Activated CD4-positive, alpha-beta T cell treated with anti-CD3 and anti-CD28 coated beads for 1 hour (primary cell): ENCODE results near the gene KCNK10.

Experiments
- DNase-seq: peaks from one replicate; pipeline ENCODE4 v3.0.0-alpha.2; 2020

The KCNK10 gene

DNA sequence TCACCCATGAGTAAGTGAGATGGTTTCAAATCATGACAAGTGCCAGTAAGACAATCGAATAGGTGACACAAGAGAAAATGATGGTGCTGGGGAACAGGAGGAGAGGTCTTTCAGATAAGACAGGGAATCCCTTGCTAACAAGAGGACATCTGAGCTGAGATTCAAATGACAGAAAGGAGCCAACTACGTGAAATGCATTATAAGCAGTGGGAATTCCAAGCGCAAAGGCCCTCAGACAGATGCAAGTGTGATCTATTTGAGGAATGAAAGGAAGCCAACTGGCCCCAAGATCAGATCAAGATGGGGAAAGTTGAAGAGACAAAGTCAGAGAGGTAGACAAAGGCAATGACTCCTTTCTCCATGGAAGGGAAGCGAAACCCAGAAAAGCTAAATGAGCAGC, 4.7 kb downstream of the KCNK10 start:
- no peak for DNase-seq

DNA sequence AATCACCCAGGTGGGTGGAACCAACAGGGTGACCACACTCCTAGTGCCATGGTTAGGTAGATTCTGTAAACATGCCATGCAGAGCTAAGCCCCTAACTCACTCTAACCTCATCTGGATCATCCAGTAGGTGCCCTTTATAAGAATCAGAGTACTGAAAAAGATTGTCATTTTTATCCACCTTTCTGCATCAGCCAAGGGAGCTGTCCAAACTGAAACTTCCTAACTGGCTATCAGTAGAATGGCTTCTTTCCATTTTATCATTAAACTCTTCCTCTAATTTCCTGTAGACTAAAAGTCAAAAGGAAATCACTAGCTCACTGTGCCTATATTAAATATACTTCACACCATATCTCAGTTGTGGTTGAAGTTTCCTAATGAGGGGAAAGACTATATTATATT, 6.5 kb downstream of the KCNK10 start:
- no peak for DNase-seq

DNA sequence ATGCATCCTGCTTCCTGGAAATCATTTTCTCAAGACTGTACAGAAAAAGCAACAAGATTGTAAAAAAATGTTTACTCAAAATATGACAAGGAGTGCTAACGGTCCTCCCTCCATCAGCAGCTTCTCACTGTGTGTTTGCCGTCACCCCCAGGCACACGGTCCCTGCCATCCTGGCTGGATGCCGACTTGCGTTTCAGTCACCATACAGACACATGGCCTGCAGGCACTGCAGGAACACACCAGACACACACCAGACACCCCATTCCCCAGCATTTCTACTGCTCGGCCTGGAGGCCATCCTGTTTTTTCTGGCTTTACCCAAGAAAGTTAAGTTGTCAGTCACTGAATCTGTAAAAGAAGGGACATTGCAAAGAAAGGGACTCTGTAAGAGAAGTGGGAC, 10.8 kb downstream of the KCNK10 start:
- DNase-seq, result no peak

DNA sequence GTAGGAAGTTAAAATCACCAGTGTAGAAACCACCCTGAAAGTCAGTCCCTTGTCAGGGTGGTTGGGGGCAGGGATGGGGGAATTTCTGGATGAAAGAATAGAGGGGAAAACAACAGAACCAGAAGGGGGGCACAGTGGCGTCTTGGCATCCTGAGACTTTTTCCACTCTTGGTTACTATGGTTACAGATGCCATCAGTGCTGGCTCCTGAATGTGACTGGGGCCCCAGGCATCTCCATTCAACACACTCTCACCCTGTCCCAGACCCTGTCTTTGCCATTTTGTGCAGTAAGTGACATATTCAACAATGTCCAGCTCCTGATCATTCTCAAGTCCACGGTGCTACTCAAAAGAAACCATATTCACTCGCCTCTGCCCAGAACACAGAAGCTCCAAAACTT, 11.3 kb downstream of the KCNK10 start:
- DNase-seq, result no peak

DNA sequence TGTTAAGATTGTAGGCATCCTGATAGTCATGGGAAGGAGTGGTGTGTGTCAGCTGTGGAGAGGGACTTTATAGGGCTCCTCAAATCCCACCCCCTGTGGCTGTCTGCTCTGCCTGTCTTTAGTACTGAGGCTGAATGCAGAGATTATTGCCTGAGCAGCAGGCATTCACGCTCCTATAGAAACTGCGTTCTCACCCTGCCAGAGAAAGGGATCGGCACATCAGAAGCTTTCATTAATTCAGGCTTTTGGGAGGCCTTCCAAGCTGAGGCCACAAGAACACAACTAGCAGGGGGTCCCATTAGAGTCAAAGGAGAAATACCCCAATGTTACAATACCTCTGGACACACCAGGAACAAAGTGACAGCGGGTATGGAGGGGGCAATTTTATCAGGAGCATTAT, 12.6 kb downstream of the KCNK10 start:
- DNase-seq, result no peak

DNA sequence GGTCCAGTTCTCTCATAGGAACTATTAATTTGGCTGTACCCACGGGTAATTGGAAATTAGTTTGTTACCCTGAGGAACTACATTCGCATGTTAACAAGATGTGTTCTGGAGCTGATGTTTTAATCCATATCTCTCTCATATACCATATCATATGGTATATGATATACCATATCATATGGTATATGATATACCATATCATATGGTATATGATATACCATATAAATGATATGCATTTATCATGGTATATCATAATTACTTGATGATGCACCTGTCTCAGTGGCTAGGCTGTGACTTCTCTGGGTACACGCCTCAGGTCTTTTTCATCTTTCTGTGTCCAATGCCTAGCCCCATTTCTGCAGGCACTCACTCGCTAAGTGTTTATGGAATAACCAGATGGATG, 13.0 kb downstream of the KCNK10 start:
- DNase-seq, result no peak

DNA sequence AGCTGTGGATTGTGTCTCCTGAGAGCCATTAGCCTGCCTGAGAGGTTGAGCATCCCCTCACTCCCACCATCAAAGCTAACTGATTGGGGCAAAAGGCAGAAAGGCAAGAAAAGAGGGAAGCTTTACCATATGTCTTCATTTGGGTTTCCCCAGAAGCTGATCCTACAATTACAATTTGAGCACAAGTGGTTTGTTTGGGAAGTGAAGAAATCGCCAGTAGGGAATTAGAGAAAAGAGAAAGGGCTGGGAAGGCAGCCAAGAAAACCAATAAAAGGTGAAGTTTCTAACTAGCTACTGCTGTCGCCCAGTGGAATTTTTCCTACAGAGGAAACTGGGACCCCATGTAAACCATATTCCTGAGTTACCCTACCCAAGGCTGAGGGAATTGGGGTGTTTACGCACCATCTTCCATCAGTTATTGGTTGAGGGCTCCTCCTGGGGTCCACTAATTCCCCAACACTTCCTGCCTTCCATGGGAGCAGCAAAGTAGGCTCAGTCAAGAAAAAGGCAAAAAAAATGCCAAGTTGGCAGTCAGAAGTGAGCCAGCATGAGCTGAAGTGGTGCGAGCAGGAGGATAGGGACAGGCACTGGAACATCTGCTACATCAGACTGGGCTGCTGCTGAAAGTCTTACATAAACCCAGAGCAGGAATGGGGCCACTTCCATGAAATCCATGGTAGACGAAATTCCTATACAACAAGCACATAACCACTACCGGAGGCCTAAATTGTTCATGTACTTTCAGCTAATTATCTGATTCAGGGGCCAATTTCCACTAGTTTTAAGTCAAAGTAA, 17.3 kb downstream of the KCNK10 start:
- no peak for DNase-seq

DNA sequence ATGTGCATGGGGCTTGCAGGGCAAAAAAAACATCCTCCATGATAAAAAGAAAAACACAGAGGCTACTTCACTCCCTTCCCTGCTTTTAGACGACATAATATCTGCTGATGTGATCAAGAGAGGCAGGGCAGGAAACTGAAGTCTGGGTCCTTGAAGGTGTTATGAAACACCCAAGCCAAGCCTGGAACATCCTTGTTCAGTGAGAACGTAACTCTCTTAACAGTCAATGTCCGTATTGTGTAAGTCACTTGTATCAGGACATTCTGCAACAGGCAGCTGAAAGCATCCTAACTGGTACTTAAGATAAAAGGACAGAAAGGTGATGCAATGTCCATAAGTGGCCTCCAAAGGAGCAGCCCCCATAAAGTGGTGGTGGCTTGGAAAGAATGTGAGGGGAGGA, 20.0 kb downstream of the KCNK10 start:
- DNase-seq, result no peak

DNA sequence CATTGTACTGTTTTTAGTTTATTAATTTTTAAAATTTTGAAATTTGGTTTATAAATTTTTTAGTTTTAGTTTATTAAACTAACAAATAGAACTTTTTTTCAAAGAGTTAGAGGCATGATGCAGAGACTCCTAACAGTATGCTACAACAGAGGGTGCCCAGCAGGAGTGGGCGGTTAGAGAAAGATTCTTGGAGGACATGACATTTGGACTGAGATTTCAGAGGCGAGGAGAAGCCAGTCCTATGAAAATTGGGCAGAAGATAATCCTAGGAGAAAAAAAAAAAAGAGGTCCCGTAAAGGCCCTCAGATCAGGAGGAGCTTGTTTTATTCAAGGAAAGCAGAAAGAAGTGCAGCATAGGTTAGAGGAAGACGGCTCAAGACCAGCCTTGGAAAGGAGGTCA, 21.7 kb downstream of the KCNK10 start:
- DNase-seq, result no peak

DNA sequence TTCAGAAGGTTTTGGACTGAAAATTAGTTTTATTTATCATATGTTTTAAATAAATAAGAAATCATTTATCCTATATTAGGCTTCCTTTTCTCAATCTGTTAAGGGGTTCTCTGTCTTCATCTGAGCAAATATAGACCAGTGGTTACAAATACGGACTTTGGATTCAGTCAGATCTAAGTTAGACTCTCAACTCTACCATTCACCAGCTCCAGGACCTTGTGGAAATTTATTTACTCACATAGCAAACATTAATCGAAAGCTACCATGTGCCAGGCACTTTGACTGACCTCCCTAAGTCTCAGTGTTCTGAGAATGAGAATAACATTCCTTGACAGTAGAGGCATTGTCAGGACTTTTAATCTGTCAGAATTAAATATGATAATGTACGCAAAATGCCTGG, 22.3 kb downstream of the KCNK10 start:
- no peak for DNase-seq

DNA sequence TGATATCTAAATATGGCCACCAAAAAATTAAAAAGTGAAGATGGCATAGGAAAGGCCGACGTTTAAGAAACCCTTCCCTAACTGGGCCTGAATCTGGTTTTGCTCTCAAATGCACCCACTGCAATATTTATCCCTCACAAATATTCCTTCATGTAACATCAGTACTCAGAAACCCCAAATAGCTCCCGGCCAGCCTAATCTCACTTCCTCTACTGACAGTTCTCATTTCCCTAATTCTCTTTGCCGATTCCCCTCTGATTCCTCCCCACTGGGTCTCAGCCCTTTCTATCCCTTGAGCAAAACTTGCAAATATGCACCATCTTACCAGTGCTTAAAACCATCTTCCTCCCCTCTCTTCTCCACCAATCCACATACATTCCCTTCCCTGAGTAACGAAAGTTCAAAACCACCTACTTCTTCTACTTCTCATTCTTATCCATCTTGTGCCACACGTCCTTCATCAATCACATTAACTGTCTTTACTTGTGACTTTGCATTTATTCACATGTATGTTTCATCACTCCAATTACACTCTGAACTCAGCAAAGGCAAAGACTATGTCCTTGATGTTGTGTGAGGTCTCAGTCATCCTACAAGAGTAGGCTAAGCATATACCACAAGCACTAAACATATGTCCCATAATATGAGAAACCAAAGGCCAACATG, 23.1 kb downstream of the KCNK10 start:
- DNase-seq, result no peak

DNA sequence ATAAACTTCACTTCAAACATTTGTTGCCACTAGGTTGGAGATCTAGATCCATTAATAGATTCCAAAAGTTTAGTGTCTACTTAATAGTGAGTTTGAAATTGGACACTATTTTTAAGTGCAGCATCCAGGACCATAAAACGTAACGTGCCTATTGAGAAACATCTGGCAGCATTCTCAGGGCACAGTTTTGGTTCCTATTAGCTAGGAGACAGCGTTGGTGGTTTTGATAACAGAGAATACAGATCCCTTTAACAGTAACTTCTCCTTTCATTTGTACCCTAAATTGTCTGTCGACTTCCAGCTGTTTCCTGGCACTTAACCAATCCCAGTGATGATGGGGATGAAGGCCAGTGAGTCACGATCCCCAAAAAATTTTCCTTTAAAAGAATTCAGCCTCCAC, 25.8 kb downstream of the KCNK10 start:
- DNase-seq, result no peak

DNA sequence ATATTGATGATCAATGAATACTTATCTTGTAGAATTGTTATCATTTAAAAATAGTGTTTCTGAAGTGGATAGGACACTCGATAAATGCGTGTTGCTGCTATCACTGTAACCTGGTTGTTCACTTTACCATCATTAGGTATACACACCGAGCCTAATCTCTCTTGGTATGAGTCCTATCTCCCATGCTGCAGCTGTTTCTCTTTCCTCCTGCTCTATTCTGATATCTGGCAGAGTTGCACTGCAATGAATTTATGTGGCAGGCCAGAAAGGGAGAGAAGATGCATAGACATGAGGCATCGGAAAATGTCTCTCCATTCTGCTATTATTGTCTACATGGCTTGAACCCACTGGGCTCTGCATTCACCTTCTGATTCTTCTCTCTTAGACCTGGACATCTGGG, 26.7 kb downstream of the KCNK10 start:
- no peak for DNase-seq

DNA sequence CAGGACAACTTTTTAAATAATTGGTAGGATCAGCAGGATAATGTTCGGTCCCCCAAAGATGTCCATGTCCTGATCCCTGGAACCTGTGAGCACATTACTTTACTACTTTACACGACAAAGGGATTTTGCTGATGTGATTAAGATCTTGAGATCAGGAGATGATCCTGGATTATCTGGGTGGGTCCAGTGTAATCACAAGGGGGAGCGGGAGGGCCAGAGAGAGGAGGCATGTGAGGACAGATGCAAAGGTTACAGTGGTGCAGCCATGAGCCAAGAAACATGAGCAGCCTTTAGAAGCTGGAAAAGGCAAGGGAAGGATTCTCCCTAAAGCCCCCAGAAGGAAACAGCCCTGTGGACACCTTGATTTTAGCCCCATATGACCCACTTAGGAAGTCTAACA, 33.1 kb downstream of the KCNK10 start:
- DNase-seq, result no peak

DNA sequence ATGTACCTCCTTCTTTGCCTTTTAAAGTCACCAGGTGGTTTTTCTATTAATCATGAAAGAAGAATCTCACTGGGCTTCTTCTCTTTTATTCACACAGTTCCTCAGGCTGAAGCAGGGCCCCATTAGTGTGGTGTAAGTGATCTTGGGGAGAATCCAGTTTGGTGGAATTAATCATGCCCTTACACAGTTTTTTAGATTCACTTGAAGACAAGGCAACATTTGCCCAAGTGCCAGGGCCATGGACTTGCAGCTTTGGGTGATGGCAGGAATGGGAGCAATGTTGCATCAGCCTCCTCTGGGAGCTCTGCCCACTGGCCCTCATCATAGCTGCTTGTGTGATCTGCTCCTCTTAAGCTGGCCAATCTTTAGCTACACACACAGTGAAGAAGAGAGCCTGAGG, 33.8 kb downstream of the KCNK10 start:
- no peak for DNase-seq

DNA sequence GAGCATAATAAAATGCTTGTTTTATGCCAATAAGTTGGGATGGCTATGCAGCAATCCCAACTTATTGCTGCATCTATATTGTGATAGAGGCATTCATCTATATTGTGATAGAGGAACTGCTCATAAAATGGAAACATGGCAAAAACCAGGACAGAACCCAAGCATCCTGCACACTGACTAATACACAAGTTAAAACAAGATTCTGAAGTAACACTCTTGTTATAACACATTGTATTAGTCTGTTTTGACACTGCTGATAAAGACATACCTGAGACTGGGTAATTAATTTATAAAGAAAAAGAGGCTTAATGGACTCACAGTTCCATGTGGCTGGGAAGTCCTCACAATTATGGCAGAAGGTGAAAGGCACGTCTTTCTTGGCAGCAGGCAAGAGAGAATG, 36.8 kb downstream of the KCNK10 start:
- DNase-seq, result no peak

DNA sequence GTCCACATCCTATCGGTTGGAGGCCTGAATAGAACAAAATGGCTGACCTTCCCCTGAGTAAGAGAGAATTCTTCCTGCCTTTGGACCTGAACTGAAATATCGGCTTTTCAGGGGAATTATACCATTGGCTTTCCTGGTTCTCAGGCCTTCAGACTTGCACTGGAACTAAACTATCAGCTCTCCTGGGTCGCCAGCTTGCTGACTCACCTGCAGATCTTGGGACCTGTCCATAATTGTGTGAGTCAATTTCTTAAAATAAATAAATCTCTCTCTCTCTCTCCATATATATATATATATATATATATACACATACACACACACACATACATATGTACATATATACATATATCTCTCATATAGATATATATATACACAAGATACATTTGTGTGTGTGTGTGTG, 41.6 kb downstream of the KCNK10 start:
- no peak for DNase-seq

DNA sequence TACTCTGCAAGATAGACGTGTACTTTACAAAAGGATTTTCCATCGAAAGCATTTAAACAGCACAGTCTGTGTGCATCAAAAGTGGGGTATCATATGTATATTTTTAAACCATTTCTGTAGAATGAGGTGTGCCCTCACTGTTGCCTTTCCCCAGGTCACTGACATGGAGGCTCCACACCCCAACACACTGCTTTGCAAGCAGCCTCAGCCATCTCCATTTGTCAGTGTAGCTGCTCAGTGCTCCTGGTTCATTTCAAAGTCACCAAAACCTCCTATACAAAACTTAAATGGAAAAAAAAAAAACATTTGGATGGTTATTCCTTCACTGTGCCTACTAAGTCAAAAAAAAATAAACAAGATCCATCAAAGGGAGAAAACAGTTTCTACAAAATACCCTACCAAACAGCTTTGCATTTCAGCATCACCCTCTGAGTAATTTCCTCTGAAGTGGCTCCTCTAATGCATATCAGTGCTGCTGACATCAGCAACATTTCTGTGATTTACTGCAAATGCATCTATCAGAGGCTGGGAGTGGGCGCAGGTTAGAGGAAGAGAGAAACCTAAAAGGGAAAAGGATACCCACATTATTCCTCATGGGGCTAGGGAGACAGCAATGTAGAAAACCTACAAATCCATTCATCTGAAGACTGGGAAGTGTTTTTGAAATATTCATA, 46.0 kb downstream of the KCNK10 start:
- no peak for DNase-seq

DNA sequence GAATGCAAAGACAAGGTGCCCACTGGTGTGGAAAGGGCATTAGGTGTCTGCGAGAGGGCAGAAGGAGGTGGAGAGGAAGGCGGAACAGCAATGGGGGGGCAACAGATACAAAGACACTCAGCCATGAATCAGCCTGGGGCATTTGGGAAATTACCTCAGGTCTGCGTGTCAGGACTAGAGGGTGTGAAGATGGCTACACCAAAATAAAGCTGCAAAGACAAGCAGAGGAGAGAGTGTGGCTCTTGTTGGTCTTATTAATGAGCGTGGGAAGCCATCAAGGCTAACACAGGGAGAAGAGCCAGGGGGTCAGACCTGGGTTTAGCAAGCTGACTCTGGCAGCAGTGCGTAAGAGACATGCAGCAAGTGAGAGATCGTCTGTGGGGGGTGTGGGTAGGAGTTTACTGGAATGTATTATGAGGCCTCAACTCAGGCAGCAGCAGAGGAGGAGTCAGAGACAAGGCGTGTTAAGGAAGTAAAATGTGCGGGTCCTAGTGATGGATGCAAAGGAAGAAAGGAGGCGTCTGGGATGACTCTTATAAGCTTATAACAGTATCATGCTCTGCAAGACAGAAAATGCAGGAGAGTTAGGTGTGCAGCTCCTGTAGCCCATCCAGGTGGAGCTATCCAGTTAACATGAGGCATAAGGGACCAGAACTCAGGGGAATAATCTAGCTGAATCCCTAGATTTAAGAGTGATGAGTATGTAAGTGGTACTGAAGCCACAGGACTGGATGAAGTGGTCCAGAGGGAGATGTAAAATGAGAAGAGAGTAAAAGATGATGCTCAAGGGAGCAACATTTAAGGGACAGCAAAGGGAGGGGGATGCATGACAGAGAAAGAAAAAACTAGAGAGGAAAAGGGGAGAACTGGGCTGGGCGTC, 50.4 kb downstream of the KCNK10 start:
- no peak for DNase-seq

DNA sequence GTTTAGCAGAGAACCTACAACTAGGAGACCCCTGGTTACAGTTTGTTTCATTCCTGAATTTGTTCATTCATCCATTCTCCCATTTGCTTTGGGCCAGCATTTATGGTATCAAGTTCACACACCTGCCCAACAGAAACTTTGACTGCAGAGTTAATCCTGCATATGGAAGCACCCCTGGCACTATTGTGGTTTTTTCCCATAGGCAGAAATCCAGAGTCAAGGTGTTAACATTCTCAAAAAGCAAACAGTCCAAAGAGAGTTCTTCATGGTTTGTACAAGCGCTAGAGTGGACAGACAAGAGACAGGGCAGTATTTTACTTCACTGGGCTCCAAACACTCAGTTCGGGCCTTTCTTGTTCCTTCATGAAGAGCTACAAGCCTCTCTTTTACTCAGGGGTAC, 51.9 kb downstream of the KCNK10 start:
- no peak for DNase-seq

DNA sequence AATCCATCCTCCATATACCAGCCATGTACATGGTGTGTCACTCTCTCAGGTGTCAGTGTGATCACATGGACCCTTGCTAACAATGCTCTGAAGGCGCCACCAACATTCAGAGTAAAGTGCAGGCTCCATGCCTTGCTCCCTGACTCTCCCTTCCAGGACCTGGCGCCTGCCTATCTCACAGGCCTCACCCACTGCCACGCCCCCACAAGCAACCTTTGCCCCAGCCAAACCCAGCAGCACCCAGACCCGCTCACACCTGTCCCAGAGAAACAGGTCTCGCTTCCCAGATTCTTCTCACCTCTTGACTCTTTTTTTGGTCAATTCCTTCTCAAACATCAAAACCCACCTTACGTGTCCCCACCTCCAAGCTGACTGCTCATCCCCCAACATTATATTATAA, 52.3 kb downstream of the KCNK10 start:
- no peak for DNase-seq

DNA sequence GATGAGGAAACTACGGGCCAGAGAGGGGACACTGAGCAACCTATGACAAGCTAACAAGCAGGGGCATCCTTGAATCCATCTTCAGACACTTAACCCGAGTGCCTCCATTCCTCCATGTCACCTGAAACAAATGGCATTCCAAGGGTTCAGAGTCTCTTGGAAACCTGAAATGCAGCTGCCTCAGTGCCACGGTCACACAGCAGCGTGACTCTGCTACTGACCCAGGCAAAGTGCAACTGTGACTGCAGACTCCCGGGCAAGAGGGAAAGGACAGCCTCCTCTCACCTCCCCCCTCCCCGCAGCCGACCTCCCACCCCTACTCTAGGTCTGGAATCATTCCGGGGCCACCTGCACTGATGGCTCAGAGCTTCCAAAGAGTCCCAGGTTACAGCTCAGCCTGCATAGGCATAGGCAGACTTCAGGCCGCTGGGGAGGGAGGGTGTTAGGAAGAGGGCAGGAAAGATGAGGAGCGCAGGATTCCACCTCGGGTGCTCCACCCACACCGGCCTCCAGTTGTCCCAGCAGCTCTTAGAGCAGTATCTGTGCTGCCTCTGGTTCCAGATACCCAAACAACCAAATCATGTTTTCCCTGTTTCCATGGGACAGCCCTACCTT, 53.2 kb downstream of the KCNK10 start:
- DNase-seq, result no peak

DNA sequence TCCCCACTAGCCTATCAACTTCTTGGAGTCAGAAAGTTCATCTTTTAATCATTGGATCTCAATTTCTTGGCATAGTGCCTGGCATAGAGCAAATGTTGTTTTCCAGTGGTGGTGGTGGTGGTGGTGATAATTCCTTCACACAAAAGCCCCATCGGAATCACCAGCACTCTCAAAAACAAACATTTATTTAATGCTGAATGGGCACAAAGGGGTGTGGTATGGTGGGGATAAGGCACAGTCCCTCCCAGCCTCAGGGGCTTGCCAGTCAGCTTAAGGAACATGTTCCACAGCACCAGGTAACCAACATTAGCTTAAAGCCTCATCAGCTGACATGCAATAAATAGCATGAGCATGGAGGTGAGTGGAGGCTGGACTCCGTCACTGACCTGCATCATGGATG, 56.6 kb downstream of the KCNK10 start:
- DNase-seq, result no peak
